ENCODE results near the gene CRELD2.

The CRELD2 gene

GRCh38 chr22:49961005-49961600, 42.7 kb downstream of the CRELD2 start:
- in situ Hi-C loops (cut with HindIII; ENCODE audit: low pct_ligation_motif_present, low pct_unique_long_range_greater_than_20kb, low sequenced_read_pairs) = no loop called here
- no peak for DNase-seq

- in situ Hi-C loops (cut with HindIII; ENCODE audit: low pct_ligation_motif_present, low pct_unique_long_range_greater_than_20kb, low sequenced_read_pairs) = no loop called here
- no peak for DNase-seq
These were observed 43.2 kb downstream of the CRELD2 start for GRCh38 chr22:49961601-49962011.

DNA sequence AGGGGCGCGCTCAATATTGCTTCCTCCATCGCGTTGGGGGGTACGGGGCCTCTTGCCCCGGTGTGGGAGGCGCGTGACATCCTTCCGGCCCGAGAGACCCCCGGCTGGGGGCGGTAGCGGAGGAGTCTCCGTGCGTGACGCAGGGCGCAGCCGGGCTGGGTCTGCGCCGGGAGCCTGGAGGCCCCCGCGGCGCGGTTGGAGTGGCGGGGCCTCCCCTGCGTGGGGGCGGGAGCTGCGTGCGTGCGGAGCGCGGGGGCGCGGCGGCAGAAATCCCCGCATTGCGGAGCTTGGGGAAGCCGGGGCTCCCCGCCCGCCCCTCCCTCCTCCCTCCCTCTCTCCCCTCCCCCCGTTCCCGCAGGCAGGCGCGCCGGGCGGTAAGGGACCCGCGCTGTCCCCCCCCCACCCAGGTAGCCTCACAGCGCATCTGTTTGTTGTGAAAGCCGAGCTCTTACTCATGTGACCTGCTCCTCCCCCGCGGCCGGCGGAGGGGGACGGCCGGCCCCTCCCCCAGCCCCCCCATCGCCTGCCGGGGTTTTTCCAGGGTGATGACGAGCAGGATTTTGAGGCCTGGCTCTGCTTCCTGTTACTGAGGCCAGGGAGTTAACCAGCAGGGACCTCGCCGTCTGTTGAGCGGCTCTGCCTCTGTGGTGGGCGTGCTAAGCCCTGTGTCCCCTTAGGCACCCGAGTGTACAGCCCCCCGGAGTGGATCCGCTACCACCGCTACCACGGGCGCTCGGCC, 43.7 kb downstream of the CRELD2 start:
- peak; percentile 83 for DNase-seq

DNA sequence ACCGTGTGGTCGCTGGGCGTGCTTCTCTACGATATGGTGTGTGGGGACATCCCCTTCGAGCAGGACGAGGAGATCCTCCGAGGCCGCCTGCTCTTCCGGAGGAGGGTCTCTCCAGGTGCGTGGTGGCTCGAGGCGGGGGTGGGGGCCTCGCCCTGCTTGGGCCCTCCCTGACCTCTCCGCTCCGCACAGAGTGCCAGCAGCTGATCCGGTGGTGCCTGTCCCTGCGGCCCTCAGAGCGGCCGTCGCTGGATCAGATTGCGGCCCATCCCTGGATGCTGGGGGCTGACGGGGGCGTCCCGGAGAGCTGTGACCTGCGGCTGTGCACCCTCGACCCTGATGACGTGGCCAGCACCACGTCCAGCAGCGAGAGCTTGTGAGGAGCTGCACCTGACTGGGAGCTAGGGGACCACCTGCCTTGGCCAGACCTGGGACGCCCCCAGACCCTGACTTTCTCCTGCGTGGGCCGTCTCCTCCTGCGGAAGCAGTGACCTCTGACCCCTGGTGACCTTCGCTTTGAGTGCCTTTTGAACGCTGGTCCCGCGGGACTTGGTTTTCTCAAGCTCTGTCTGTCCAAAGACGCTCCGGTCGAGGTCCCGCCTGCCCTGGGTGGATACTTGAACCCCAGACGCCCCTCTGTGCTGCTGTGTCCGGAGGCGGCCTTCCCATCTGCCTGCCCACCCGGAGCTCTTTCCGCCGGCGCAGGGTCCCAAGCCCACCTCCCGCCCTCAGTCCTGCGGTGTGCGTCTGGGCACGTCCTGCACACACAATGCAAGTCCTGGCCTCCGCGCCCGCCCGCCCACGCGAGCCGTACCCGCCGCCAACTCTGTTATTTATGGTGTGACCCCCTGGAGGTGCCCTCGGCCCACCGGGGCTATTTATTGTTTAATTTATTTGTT, 44.6 kb downstream of the CRELD2 start:
- DNase-seq = no peak
- in situ Hi-C loops (cut with HindIII; ENCODE audit: low pct_ligation_motif_present, low pct_unique_long_range_greater_than_20kb, low sequenced_read_pairs) = no loop called here

More for the DNA sequence above, 43.7 kb downstream of the CRELD2 start:
- in situ Hi-C loops (cut with HindIII; ENCODE audit: low pct_ligation_motif_present, low pct_unique_long_range_greater_than_20kb, low sequenced_read_pairs) = no loop called here

GRCh38 chr22:49963647-49964026, 45.2 kb downstream of the CRELD2 start:
- in situ Hi-C loops (cut with HindIII; ENCODE audit: low pct_ligation_motif_present, low pct_unique_long_range_greater_than_20kb, low sequenced_read_pairs) = no loop called here
- no peak for DNase-seq

DNA sequence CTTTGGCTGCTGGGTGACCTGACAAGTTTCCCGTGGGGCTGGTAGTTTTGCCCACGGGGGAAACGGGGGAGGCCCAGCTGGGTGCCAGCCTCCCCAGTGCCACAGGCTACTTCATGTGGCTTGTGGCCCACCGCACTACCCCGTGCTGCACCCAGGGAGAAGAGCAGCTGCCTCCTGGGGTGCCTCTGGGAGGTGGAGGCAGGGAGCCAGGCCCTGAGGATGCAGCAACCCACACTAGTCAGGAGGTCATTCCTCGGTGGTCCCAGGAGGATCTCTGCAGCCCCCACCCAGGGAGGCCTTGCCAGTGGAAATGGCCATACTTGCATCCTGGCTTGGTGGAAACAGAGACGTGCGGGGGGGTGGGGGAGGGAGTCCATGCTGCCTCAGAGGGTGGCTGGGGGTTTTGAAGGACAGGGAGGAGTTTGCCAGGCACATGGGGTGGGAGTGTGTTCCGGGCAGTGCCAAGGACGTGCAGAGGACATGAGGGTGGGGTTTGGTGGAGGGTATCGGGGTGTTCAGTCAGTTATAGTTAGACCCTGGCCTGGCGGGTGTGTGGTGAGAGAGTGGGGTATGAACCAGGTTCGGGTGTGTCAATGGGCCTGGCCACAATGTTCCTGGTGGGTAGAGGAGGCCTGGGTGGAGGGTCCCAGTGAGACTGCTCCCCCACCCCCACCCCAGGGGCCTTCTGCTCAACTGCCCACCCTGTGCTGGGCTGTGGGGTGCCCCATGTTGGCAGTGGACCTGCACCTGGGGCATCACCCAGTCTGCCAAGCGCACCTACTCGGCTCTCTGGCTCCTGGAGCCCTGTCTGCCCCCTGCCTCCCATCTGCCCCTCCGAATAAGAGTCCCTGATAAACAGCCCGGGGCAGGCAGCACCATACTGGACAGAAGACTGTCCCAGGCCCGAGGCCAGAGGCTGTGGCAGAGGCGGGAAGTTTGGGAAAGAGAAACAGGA, 46.0 kb downstream of the CRELD2 start:
- in situ Hi-C loops (cut with HindIII; ENCODE audit: low pct_ligation_motif_present, low pct_unique_long_range_greater_than_20kb, low sequenced_read_pairs) = no loop called here
- no peak for DNase-seq

GRCh38 chr22:49965091-49966040, 46.9 kb downstream of the CRELD2 start:
- no peak for DNase-seq
- in situ Hi-C loops (cut with HindIII; ENCODE audit: low pct_ligation_motif_present, low pct_unique_long_range_greater_than_20kb, low sequenced_read_pairs) = no loop called here

DNA sequence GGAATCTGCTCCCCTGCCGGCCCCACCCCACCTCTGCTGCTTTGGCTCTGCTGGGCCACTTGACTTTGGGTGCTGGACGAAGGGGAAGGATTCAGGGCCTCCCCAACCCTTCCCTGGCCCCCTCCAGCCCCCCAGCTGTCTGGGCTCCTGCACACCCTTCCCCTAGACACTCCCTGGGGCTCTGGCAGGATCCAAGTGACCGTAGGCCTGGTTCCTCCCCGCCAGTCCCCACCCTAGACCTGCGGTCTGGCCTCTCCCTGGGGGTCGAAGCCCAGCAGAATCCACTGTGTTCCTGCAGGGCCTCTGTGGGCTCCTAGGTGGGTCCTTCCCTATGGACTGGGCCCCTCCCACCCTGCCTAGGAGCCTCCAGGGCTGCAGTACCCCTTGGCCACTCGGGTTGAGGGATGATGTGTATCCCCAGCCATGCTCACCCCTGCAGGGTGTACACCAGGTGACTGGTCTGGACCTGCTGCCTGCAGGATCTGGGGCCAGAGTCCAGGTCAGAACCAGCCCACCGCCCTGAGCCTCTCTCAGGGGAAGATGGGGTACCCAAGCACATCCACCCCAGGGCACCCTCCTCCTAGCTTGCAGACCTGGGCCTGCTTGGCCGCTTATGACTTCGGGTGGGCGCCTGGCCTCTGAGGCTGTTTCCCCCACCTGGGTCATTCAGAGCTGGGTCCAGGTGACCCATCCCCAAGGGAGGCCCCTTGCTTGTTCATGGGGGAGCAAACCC, 47.8 kb downstream of the CRELD2 start:
- in situ Hi-C loops (cut with HindIII; ENCODE audit: low pct_ligation_motif_present, low pct_unique_long_range_greater_than_20kb, low sequenced_read_pairs) = no loop called here
- DNase-seq = no peak

DNA sequence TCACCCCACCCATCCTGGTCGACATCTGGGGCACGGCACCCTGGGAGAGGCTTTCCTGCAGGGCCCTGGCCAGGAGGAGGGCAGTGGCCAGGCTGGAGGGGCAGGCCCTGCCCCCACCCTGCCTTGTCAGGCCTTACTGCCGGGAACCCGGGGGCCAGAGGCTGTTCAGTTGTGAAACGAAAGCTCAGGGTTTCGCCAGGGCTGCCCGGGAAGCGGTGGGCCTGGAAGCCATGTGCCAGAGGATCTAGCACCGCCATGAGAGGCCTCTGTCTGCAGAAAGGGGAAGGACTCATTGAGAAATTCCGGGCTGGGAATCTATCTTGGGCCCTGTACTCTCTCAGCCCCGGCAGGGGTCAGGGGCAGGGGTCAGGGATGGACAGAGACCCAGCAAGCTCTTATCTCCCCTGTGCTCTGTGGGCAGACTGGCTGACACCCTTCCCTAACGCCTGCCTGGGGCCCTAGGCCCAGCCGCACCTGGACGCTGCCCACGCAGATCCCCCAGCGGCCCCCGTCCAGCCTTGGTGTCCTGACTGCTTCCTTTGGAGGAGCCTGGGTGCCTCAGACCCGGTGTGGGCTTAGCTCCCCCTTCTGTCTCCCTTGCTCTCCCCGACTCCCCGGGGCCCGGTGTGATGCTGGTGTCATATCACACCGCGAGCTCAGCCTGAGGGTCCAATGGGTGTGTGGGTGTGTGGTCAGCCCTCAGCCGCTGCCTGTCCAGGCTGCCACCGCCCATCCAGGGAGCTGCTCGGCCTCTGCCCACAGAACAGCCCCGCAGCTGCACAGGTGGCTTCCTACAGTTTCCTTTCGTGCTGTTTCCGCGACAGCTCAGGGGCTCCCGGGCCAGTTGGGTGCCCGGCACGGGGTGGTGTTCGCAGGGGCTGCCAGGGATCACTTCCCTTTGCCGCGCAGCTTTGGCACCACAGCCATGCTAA, 48.6 kb downstream of the CRELD2 start:
- in situ Hi-C loops (cut with HindIII; ENCODE audit: low pct_ligation_motif_present, low pct_unique_long_range_greater_than_20kb, low sequenced_read_pairs) = no loop called here
- DNase-seq = no peak

GRCh38 chr22:49967706-49968208, 49.3 kb downstream of the CRELD2 start:
- in situ Hi-C loops (cut with HindIII; ENCODE audit: low pct_ligation_motif_present, low pct_unique_long_range_greater_than_20kb, low sequenced_read_pairs) = no loop called here
- no peak for DNase-seq

DNA sequence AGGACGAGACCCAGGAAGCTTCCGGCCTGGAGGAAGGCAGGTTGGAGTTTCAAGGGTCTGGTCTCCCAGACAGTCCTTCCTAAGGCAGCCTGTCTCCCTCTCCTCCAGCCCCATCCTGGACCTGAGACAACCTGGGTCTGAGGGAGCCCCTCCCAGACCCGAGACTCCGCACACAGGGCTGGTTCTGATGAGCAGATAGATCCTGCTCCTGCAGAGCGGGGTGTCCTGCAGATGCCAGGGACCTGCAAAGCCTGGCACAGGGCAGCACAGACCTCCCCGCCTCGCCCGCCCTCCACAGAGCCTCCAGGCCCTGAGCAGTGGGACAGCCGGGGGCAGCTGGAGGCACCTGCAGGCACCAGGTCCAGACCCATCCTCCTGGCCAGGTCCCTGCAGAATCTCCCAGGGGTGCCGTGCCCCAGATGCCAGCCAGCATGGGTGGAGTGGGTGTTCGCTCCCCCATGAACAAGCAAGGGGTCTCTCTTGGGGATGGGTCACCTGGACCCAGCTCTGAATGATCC, 49.9 kb downstream of the CRELD2 start:
- in situ Hi-C loops (cut with HindIII; ENCODE audit: low pct_ligation_motif_present, low pct_unique_long_range_greater_than_20kb, low sequenced_read_pairs) = no loop called here
- no peak for DNase-seq

GRCh38 chr22:49968831-49969661, 50.6 kb downstream of the CRELD2 start:
- in situ Hi-C loops (cut with HindIII; ENCODE audit: low pct_ligation_motif_present, low pct_unique_long_range_greater_than_20kb, low sequenced_read_pairs) = no loop called here

DNA sequence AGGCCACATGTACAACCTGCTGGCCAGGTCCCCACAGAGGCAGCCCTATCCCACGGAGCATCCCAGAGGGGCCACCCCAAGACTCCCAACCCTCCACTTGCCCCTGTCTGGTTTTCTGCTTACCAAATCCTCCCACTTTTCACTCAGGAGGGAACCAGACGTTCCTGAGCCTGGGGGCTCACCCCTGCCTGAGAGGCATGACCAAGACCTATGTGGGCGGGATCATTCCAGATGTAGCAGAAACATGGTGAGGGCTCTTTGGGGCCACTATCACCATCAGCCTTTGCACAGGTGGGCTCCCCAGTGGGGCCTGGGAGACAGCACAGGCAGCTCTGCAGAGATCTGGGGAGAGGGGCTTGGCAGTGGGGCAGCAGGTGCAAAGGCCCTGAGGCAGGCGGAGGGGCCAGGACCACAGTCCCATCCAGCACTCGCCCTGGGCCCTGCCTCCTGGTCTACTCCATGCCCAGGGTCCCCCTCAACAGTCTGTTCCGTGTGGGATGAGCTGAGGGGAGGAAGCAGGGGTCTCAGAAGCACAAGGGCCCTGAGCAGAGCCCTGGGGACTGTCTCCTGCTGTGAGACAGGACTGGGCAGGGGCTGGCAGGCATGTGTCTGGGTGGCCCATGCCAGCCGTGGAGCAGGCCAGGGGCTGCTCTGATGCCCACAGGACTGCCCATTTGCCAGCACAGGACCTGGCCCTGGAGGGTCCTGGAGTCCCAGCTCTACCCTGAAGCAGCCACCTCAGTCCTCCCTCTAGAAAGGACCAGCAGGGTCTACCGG, 51.5 kb downstream of the CRELD2 start:
- in situ Hi-C loops (cut with HindIII; ENCODE audit: low pct_ligation_motif_present, low pct_unique_long_range_greater_than_20kb, low sequenced_read_pairs) = no loop called here
- no peak for DNase-seq

More at GRCh38 chr22:49968831-49969661, 50.6 kb downstream of the CRELD2 start:
- no peak for DNase-seq

All from ACHN (cell line).